Measurements from ENCODE around the gene CASKIN2.

GRCh38 chr17:75557852-75558665 lies 42.7 kb upstream of the CASKIN2 start:
- no peak for TF ChIP-seq CTCF (IDR thresholded peaks at IDR 0.05; ENCODE audit: low read depth, low read length)
- no peak for TF ChIP-seq EZH2phosphoT487 (IDR thresholded peaks at IDR 0.05; ENCODE audit: low read depth)

Data from OCI-LY3 (cell line).